ENCODE measurements around the gene PLS1.

DNA sequence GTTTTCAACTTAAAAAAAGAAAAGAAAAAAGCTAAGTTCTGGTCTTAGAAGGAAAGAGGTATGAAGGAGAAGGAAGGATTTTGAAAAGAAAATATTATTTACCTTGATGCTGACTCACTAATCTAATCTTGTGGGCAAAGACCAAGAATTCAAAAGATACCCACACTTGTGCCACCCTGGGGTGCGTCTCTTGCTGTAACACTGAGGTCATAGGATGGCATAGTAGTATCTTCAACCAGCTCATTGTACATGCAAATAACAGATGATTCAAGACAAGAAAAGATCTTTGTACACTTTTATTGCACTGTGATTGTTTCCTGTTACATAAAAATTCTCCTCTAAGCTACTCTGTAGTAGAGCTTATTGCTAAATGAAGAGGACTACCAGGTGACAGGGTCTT, 17.3 kb downstream of the PLS1 start:
- TF ChIP-seq, protein P1, sequence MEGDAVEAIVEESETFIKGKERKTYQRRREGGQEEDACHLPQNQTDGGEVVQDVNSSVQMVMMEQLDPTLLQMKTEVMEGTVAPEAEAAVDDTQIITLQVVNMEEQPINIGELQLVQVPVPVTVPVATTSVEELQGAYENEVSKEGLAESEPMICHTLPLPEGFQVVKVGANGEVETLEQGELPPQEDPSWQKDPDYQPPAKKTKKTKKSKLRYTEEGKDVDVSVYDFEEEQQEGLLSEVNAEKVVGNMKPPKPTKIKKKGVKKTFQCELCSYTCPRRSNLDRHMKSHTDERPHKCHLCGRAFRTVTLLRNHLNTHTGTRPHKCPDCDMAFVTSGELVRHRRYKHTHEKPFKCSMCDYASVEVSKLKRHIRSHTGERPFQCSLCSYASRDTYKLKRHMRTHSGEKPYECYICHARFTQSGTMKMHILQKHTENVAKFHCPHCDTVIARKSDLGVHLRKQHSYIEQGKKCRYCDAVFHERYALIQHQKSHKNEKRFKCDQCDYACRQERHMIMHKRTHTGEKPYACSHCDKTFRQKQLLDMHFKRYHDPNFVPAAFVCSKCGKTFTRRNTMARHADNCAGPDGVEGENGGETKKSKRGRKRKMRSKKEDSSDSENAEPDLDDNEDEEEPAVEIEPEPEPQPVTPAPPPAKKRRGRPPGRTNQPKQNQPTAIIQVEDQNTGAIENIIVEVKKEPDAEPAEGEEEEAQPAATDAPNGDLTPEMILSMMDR (conservative IDR thresholded peaks at IDR 0.05; ENCODE audit: low read depth, low read length) = no peak
- TF ChIP-seq EZH2 (IDR thresholded peaks at IDR 0.05; ENCODE audit: borderline replicate concordance, low read depth, low read length, poor library complexity, severe bottlenecking) = no peak

All from A673 (cell line).